ENCODE data around the gene ANKRD26. TPM values are rescaled to one million over a fixed set of nuclear protein-coding genes. Genes with fewer than 3 reads are reported as not detected.

ANKRD26 gene
- total and polyA plus RNA-seq, 4 experiments from 2014 or later: 0.65 to 11.6 (median 6.2) TPM

GRCh38 chr10:26962835-26963234 is 137.5 kb downstream of the ANKRD26 start:
- Mint-ChIP-seq H3K4me1 (peaks cover 10 to 22% (median 20%) of the 10 kb centered on the region in 4 donors), H3K9me3 (peaks cover 0 to 4% (median 0%) of the 10 kb centered on the region in 8 donors), H3K27me3 (no peaks in the 10 kb centered on the region), H3K27ac (no peak overlapping the region), H3K4me3 (no peak overlapping the region), H3K36me3 (peaks cover 1 to 35% of the 10 kb centered on the region in 2 donors)
- ChIA-PET CTCF (ENCODE audit: partially characterized antibody) (interaction anchor here (0.9 kb wide), 1 partner anchor 82 kb away, joined by 3 read pairs; no protein-coding TSS in a partner anchor), POLR2A (ENCODE audit: partially characterized antibody) (interaction anchor here (0.6 kb wide), 1 partner anchor 1538 kb away, joined by 3 read pairs; no protein-coding TSS in a partner anchor)
- Histone ChIP-seq H3K4me3 (ENCODE audit: low read length in 2 of 2) (no peak overlapping the region), H3K36me3 (ENCODE audit: insufficient read depth, low read length) (no peaks in the 10 kb centered on the region), H3K27ac (ENCODE audit: low read depth, low read length) (no peak overlapping the region), H3K9me3 (ENCODE audit: control insufficient read depth in 1 of 2, low read length in 2 of 2) (no peaks in the 10 kb centered on the region), H3K4me1 (ENCODE audit: insufficient read depth, low read length) (peaks cover 12% of the 10 kb centered on the region), H3K27me3 (ENCODE audit: insufficient read depth, low read length) (no peaks in the 10 kb centered on the region)
- no peak for DNase-seq
- intact Hi-C loops (cut with micrococcal nuclease): no loop called here

DNA sequence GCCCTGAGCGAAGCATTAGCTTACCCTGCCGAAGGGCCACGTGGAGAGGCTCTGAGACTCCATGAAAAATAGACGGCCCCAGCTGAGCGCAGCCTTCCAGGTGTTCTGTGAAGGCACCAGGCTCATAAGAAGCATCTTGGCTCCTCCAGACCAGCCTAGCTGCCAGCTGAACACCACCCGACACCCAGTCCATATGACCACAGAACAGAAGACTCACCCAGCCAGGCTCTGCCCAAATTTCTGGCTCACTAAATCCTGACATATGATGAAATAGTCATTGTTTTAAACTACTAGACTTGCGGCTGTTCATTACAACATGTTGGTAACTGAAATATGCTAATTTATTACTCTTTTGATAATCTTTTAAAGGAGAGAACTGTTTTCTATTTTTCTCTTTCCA is 140.0 kb downstream of the ANKRD26 start:
- Mint-ChIP-seq H3K27ac (no peak overlapping the region), H3K4me3 (no peak overlapping the region), H3K9me3 (peaks cover 0 to 3% (median 0%) of the 10 kb centered on the region in 8 donors), H3K4me1 (peaks cover 10 to 22% (median 20%) of the 10 kb centered on the region in 4 donors), H3K27me3 (no peaks in the 10 kb centered on the region), H3K36me3 (peaks cover 0 to 12% of the 10 kb centered on the region in 2 donors)
- H3K4me1 ChIP-seq (ENCODE audit: insufficient read depth, low read length): peaks cover 12% of the 10 kb centered on the region
- H3K4me3 ChIP-seq (ENCODE audit: low read length in 2 of 2): no peak overlapping the region
- CTCF ChIA-PET (ENCODE audit: partially characterized antibody): no interaction called here
- H3K36me3 ChIP-seq (ENCODE audit: insufficient read depth, low read length): no peaks in the 10 kb centered on the region
- no peak overlapping the region for H3K27ac ChIP-seq (ENCODE audit: low read depth, low read length)
- POLR2A ChIA-PET (ENCODE audit: partially characterized antibody): no interaction called here
- intact Hi-C loops (cut with micrococcal nuclease): no loop called here
- H3K27me3 ChIP-seq (ENCODE audit: insufficient read depth, low read length): no peaks in the 10 kb centered on the region
- no peaks in the 10 kb centered on the region for H3K9me3 ChIP-seq (ENCODE audit: control insufficient read depth in 1 of 2, low read length in 2 of 2)
- DNase-seq: no peak

- H3K9me3 Mint-ChIP-seq: peaks cover 0 to 3% (median 0%) of the 10 kb centered on the region in 8 donors
- H3K27me3 ChIP-seq (ENCODE audit: insufficient read depth, low read length): no peaks in the 10 kb centered on the region
- no peaks in the 10 kb centered on the region for H3K27me3 Mint-ChIP-seq
- peaks cover 12% of the 10 kb centered on the region for H3K4me1 ChIP-seq (ENCODE audit: insufficient read depth, low read length)
- peaks cover 10 to 22% (median 20%) of the 10 kb centered on the region in 4 donors for H3K4me1 Mint-ChIP-seq
- ChIA-PET CTCF (ENCODE audit: partially characterized antibody) (interaction anchor here (0.6 to 0.7 kb wide), 3 partner anchors 9 to 1005 kb away, joined by 4 to 6 read pairs (median 4); no protein-coding TSS in a partner anchor), POLR2A (ENCODE audit: partially characterized antibody) (interaction anchor here (0.8 kb wide), 1 partner anchor 194 kb away, joined by 3 read pairs; the partner anchor contains the start of gene YME1L1)
- peak overlapping the region in 7 of 8 donors; percentile 69 to 85 (median 78) for H3K4me3 Mint-ChIP-seq
- H3K4me3 ChIP-seq (ENCODE audit: low read length in 2 of 2): no peak overlapping the region
- H3K9me3 ChIP-seq (ENCODE audit: control insufficient read depth in 1 of 2, low read length in 2 of 2): no peaks in the 10 kb centered on the region
- intact Hi-C loops (cut with micrococcal nuclease): no loop called here
- H3K36me3 Mint-ChIP-seq: peaks cover 0 to 12% of the 10 kb centered on the region in 2 donors
- no peak overlapping the region for H3K27ac ChIP-seq (ENCODE audit: low read depth, low read length)
- no peaks in the 10 kb centered on the region for H3K36me3 ChIP-seq (ENCODE audit: insufficient read depth, low read length)
- DNase-seq: no peak
- peak overlapping the region in 2 of 7 donors; percentile 15 to 37 for H3K27ac Mint-ChIP-seq
These were observed 140.5 kb downstream of the ANKRD26 start for GRCh38 chr10:26959841-26960240.

Other genes starting within 250 kb of the ANKRD26 start
- gene ABI1, start 239.5 kb downstream of the ANKRD26 start, total RNA-seq: 10 to 100 TPM; 62.2 to 62.5 TPM
- gene ABI1, start 239.5 kb downstream of the ANKRD26 start, polyA plus RNA-seq: 10 to 100 TPM; 80.2 to 87.6 TPM
- 100 to 1,000 TPM in 1 of 2 experiments, 10 to 100 TPM in 1; 94.8 to 101 TPM for gene YME1L1, start 53.9 kb upstream of the ANKRD26 start, total RNA-seq
- gene YME1L1, start 53.9 kb upstream of the ANKRD26 start, polyA plus RNA-seq: 100 to 1,000 TPM; 111 to 159 TPM
- 1 to 10 TPM; 7.0 to 7.9 TPM for gene MASTL, start 54.9 kb upstream of the ANKRD26 start, total RNA-seq
- gene MASTL, start 54.9 kb upstream of the ANKRD26 start, polyA plus RNA-seq: 1 to 10 TPM; 2.5 TPM
- 10 to 100 TPM; 23.9 to 24.9 TPM for gene ACBD5, start 140.3 kb upstream of the ANKRD26 start, total RNA-seq
- gene ACBD5, start 140.3 kb upstream of the ANKRD26 start, polyA plus RNA-seq: 10 to 100 TPM; 11.3 to 11.4 TPM